Thyroid gland (tissue), 4 donors: ENCODE results near the gene CLIP1.

Experiments
- CTCF ChIP-seq, 6 experiments: fragments of 200-600 bp in 3 of 6; fragments of 450-650 bp in 3 of 6; sonication (generic) in 3 of 6; IDR thresholded peaks; one replicate each; pipeline ENCODE4 v1.5.1; 2016 to 2019; ENCODE audit warnings: antibody characterized with exemption in 6 of 6, mild to moderate bottlenecking in 2 of 6, inconsistent platforms in 1 of 6, moderate library complexity in 1 of 6
- POLR2A ChIP-seq, 2 donors: fragments of 450-650 bp; IDR thresholded peaks; one replicate each; pipeline ENCODE4 v1.6.1; 2017; ENCODE audit warnings: antibody characterized with exemption in 2 of 2, mild to moderate bottlenecking in 2 of 2, moderate library complexity in 1 of 2

DNA sequence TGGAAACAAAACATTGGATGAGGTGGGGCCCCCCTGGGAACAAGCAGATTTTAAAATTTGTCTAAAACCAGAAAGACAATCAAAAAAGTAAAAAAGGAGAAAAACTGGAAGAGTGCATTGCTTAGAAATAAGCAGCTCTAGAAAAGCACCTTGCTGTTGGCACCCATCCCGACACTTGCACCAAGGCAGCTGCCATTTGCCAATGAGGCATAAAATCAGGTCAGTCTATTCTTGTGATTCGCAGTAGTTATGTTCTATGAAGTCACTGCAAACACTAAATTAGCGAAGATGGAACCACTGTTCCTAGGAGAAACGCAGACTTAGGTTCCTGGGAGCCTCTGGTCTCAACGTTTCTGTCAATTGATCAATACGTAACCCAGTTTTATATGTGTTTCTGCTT, 172.4 kb downstream of the CLIP1 start:
- TF ChIP-seq POLR2A (IDR thresholded peaks at IDR 0.05): no peak
- TF ChIP-seq CTCF (IDR thresholded peaks at IDR 0.05): no peak
